Stimulated activated naive CD8-positive, alpha-beta T cell treated with anti-CD3 and anti-CD28 coated beads, Interleukin-15, Interleukin-2, amounts not matched to agents 100 U/mL and 50 U/mL, for 24 hours (primary cell): ENCODE results near the gene DNTT.
A peak's percentile ranks its signal among the peaks of the same experiment; 100 is the strongest.

Experiments used
- ATAC-seq: fragments of 150-1000 bp; cut with Tn5 transposase; one replicate; pipeline ENCODE4 v1.10.0; 2021
- DNase-seq: peaks from one replicate; pipeline ENCODE4 v3.0.0; 2021

DNTT gene

GRCh38 chr10:96309628-96310320 lies 5.5 kb downstream of the DNTT start:
- DNase-seq: no peak

GRCh38 chr10:96310321-96310669 lies 6.1 kb downstream of the DNTT start:
- ATAC-seq (no peak), DNase-seq (no peak)

More at GRCh38 chr10:96309628-96310320, 5.5 kb downstream of the DNTT start:
- ATAC-seq: no peak

- ATAC-seq: no peak
- no peak for DNase-seq
Observed at GRCh38 chr10:96311180-96311715, 7.0 kb downstream of the DNTT start.

- ATAC-seq: no peak
- DNase-seq: no peak
Observed at GRCh38 chr10:96313344-96313743, 9.1 kb downstream of the DNTT start.

GRCh38 chr10:96317067-96317833 lies 13.0 kb downstream of the DNTT start:
- DNase-seq (no peak), ATAC-seq (no peak)

GRCh38 chr10:96319754-96320474 lies 15.7 kb downstream of the DNTT start:
- ATAC-seq: no peak
- DNase-seq: no peak

GRCh38 chr10:96321822-96322221 lies 17.6 kb downstream of the DNTT start:
- no peak for ATAC-seq
- DNase-seq: no peak

- DNase-seq (no peak), ATAC-seq (no peak)
Observed at GRCh38 chr10:96322275-96322674, 18.0 kb downstream of the DNTT start.

- DNase-seq (no peak), ATAC-seq (no peak)
Observed at GRCh38 chr10:96324447-96324846, 20.2 kb downstream of the DNTT start.

- ATAC-seq: no peak
Observed at GRCh38 chr10:96325719-96326373, 21.6 kb downstream of the DNTT start.

GRCh38 chr10:96327462-96327861 lies 23.2 kb downstream of the DNTT start:
- DNase-seq (no peak), ATAC-seq (no peak)

More at GRCh38 chr10:96325719-96326373, 21.6 kb downstream of the DNTT start:
- no peak for DNase-seq

- ATAC-seq (no peak), DNase-seq (no peak)
Observed at GRCh38 chr10:96333101-96333500, 28.9 kb downstream of the DNTT start.

GRCh38 chr10:96334616-96335526 lies 30.6 kb downstream of the DNTT start:
- DNase-seq (no peak), ATAC-seq (no peak)

- no peak for ATAC-seq
- no peak for DNase-seq
Observed at GRCh38 chr10:96337106-96337505, 32.9 kb downstream of the DNTT start.

- ATAC-seq (no peak), DNase-seq (no peak)
Observed at GRCh38 chr10:96338279-96338925, 34.2 kb downstream of the DNTT start.

GRCh38 chr10:96339383-96339782 lies 35.1 kb downstream of the DNTT start:
- DNase-seq (no peak), ATAC-seq (no peak)

GRCh38 chr10:96339956-96340904 lies 36.0 kb downstream of the DNTT start:
- peak; percentile 69 for DNase-seq

GRCh38 chr10:96341219-96342182 lies 37.3 kb downstream of the DNTT start:
- ATAC-seq (peak; percentile 62), DNase-seq (no peak)

More at GRCh38 chr10:96339956-96340904, 36.0 kb downstream of the DNTT start:
- peak; percentile 75 for ATAC-seq
